Measurements from ENCODE around the gene CST3.
"Not testable (repeated sequence)": the region's sequence is repeated elsewhere in the genome, so short reads cannot be mapped to it uniquely, and the experiment has no call there.

Gene CST3

DNA sequence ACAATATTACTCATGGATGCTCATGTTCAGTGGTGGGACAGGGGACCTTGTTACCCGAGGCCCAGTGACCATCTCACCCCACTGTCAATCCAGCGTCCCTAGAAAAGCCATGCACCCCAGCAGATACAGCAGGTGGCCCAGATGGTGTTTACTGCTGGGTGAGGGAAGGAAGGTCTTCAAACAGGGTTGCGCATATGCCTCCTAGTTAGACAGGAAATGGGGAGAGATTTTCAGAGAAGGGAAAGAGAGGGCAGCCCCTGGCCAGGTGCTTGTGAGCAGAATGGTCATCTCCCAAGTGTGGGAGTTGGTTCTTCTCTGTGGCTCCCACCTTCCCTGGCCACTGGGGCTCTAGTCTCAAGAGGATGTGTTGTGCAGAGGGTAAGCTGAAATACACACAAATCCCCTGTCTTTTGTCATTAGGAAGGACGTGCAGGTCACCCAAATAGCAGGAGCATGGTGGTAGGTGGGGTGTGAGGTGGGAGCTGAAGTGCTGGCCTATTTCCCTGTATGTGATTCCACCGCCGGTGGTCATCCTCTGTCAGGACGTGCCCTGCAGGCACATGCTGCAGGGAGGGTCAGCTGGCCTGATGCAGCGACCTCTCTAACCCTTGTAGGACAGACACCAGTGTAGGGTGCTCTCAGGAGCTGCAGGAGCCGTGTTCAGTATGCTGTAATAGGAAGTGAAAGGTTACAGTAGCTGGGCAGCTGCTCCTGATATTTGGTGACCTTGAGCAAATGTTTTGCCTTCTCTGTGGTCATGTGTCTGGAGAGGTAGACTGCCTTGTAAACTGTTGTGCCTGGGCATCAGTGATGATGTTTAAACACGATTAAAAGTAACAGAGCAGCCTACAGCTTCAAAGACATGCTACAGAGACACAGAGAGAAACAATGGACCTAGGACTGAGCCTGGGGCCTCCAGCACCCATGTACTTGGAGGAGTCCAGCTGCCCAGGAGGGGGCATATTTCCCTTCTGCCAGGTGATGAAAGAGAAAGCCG is 3.2 kb upstream of the CST3 start:
- DNase-seq = no peak

DNA sequence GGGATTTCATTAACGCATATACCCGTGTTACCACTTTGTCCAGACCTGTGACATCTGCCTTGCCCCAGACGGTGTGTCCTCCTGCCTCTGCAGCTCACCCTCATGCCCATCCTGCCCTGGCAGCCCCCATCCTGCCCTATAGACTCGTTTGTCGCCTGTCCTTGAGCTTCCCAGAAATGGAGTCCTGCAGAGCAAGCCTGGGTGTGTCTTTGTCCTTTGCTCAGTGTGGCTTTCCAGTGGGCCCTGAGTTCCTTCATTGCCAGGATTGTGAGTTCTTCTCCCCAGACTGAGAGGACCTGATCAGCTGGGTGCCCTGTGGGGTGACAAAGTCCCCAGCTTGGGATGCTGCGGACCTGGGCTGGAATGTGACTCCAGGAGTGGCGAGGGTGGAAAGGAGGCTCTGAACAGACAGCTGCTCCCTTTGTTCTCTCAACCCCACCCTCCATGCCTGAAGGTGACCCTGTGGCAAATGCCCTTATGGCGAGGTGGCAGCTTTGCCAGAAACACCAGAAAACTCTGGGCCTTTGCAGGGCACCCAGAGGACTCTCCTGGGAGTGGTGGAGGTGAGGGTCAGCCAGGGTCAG is 2.4 kb upstream of the CST3 start:
- no peak for DNase-seq

DNA sequence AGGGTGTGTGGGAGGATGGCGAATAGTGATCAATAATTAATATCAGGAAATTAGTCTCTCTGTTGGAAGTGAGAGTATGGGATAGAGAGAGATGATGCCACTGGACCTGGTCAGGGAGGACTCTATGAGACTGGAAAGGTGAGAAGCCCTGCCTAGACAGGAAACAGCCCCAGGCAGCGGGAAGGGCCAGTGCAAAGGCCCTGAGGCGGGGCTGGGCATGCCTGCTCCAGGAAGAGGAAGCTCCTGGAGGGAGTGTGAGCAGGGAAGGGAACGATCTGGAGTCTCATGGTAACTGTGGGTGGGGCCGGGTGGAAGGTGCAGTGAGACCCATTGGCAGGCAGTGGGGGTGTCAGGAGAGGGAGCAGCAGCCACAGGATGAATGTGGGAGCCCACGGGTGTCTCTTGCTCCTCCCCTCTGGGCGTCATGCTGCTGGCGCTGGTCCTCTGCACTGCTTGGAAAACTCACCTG is 1.8 kb upstream of the CST3 start:
- DNase-seq = no peak

DNA sequence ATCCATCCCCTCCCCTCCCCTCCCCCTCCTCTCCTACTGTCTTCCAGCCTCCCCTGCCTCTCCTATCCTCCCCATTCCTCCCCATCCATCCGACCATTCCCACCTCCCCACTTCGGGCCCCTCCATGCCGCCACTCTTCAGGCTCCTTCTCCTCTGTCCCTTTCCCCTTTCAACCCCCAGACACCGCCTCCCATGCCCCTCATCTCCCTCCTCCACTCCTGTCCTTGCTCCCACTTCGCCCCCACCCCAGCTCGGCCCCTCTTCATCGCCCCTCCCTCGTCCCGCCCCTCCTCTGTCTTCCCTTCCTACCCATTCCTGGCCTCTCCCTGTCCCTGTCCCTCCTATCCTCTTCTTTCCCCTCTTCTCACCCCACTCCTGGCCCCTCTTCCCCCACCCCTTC is 554 bp upstream of the CST3 start:
- DNase-seq = no peak

DNA sequence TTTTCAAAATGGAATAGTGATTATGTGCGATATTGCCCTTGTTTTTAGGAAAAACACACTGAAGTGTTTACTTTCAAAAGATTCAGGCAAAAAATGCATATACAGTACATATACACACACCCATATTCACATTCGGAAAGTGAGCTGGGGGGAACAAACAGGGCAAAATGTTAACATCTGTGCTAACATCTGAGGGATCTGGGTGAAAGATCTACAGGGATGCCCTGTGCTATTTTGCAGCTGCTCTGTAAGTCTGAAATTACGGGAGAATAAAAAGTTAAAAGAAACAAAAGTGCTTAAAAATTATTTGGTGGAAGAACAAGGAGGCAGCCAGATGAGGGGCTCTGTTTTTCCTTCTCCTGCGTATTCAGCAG is 860 bp downstream of the CST3 start:
- no peak for DNase-seq

DNA sequence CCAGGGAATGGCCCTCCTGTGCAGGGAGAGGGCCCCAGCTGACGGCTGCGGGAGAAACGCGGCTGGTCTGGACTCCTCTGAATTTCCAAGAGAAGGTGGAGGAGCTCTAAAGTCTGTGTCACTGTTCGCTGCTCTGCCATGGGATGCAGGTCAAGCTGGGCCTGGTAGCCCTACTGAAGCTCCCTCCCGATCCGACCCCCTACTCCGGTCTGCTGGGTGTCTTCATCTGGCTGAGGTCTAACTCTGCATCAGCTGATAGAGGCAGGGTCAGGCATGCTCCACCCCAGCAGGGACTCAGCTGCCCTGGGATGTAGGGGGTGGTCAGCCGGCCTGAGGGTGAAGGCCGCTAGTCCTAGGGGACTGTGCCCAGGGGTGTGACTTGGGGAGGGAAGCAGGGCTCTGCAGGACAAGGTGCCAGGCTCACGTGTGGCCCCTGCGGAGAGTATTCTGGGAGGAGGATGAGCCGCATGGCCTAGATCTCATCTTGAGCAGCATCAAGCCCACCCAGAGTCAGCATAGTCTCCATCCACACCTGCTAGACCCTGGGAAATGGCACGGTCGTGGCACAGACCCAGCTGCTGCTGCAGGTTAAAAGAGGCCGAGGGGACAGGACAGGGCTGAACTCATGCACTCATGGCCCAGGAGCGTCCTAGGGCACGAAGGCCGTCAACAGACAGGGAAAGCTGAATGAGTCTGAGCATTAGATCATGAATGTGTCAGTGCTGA is 1.4 kb downstream of the CST3 start:
- DNase-seq = no peak

DNA sequence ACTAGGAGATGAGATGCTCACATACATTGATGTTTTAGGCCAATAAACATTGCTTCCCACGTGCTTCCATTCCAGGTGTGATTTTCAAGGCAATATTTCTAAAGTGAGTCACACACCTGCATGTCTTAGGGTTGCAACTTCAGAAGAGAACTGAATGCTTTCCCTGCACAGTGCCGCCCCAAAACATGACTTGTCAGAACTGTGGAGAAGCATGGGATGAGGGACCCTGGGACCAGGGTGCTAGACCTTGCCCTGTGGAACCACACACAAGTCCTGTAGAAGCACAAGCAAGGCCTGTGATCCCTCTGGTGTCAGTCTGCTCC is 2.0 kb downstream of the CST3 start:
- DNase-seq = not testable (repeated sequence)

DNA sequence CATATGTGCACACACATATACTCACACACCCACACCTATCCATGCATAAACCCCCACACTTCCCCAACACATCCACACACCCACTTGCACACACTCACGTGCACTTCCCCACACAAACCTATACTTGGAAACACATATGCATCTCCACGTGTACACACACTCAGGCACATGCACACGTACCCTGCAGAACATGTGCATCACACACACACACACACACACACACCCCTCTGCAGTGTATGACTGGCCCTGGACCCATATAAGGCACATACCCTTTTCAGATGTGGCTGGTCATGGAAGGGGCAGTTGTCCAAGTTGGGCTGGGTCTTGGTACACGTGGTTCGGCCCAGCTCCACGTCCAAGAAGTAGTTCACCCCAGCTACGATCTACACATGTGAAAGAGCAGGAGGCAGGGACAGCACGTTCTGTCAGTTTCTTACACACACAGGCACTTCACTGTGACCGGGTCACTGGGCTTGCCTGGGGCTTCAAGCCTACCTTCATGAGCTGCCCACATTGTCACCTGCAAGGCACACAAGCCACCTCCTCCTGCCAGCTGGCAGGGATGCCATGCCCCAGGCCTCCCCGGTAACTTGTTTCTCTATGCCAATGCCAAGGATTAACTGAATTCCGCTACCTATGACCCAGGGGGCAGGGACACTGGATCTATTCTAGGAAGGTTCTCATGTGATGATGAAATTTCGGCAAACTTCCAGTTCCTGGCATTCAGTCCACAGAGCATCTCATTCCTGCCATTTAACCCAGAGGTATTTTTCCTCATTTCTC is 2.6 kb downstream of the CST3 start:
- no peak for DNase-seq

DNA sequence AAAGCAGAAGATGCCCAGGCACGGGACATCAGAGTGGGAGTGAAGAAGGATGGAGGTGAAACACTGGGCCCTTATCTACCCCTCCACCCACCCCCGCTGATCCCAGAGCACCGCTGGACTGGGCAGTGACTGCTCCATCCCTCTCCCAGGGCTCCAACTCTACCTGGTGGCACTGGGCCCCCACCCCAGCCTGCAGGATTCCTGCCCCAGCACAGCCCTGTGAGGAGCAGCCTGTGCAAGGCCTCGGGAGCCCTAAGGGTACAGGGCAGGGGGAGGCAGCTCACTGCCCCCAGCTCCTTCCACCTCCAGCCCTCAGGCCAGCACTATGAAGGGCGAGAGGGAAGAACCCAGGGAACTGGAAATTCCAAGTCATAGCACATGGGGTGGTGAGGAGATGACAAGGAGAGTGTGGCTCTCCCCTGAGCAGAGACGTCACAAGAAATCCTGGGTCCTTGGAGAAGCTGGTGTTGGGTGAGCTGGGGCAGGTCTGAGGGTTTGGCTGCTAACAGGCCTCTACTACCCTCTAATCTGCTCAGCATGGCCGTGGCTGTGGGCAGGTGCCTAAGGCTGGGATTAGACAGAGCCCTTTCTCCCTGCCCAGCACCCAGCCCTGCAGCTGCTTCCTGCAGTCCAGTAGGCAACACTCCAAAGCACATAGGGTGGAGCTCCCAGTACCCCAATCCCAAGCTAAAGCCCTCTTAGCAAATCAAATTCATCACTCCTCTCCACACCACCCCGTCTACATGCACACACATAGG is 3.5 kb downstream of the CST3 start:
- DNase-seq = no peak

DNA sequence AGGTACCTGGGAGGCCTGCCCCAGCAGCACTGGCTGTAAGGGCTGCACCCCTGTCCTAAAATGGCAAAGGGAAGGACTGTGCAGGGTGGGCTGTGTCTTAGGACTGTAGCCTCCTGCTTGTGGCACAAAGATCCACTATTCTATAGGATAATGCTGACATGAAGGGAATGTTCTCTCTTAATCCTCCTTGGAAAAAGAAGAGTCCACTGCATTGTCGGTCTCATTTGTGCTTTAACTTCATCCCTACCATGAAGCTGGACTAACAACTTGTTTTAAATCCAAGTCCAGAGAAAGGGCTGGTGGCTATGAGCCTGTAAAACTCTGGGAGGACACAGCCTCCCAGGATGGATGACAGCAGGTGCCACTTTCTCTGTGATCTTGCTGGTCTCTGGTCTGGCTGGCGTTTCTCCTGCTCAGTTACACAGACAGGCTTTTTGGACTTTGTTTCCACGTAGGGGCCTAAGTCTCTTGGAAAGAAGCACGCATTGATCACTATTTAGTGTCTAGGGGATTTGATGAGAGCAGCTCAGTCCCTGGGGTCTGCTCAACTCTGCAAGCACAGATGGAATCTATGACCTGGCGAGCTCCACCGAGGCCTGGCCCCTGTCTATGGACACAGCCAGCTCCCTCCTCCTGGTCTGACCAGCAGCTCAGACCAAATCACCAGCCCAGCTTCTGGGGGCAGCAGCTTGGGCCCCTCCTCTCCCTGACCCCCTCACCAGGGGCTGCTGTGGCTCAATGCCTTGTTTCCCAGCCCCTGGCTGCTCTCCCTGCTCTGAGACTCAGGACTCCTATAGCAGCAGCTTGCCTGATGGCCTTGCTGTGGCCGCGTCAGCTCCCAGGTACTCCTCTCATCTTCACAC is 4.8 kb downstream of the CST3 start:
- DNase-seq = no peak

DNA sequence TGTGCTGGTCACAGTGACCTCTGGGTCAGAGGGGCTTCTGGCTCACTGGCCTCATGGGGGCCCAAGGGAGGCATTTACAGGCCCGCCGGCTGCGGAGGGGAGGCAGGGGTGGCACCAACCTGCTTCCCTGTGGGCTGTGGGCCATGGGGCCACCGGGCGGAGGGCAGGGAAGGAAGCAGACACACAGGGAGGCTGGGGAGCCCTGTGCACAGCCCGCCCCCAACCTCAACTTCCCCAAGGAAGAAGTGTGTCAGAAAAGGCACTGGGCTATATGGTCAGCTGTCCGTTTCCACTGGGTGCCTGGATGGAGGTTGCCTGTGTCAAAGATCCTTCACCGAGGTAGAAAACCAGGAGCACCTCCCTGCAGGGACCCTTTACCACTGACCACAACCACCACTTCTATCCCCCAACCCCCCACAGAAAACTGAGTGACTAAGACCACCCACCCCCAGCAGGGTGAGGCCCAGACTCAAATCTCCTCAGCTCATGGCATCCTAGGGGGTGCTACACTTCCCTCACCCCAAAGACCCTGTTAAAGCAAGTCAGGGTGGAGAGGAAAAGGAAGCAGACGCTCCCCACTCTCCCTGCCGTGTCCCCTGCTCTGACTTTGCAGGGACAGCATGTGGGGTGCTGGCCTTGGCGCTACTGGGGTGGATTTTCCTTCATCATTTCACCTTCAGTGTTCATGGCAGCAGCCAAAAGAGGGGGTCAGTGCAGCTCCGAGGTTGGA is 5.6 kb downstream of the CST3 start:
- no peak for DNase-seq

DNA sequence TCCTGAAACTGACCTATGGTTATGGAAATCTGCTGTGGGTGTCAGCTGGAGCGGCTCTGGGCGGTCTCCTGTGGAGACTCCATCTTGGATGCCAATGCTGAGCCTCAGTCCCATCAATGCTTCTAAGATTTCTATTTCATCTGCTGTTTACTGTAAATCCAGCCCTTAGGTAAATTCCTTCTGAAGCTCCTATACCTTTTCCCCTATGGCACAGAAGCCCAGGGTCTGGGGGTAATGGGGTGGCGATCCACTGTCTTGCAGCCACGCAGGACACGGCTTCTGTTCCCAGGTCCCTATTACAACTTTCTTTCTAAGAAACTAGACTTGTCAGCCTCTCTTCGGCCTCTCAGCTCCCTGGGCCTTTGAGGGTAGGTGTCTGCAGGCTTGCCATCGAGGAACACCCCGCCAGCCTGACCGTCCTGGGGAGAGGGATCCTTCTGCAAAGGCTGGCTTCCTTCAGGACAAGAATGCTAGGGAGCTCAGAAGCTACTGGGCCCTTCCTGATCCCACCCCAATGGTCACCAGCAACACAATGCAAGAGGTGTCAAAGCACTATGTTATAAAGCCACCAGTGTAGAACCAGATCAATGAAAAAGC is 6.4 kb downstream of the CST3 start:
- DNase-seq = no peak

DNA sequence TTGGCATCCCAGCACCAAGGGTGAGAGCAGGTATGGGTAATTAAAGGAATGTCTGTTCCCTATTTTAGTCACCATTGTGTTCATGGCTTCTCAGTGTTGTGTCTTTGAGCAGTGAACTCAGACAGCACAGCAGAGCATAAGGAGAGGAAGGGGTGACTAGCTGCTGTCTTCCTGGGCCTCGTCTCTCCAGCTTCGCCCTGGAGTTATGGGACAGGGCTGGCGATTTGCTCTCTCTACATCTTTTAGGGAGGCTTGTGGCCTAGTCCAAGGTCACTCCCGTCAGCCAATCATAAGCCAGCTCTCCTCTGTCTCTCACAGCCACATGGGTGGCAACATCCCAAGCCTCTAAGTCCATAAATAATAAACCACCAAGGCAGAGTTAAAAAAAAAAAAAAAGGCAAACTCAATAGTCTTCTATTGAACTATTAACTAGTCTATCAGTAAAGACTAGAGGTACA is 7.3 kb downstream of the CST3 start:
- DNase-seq = no peak

DNA sequence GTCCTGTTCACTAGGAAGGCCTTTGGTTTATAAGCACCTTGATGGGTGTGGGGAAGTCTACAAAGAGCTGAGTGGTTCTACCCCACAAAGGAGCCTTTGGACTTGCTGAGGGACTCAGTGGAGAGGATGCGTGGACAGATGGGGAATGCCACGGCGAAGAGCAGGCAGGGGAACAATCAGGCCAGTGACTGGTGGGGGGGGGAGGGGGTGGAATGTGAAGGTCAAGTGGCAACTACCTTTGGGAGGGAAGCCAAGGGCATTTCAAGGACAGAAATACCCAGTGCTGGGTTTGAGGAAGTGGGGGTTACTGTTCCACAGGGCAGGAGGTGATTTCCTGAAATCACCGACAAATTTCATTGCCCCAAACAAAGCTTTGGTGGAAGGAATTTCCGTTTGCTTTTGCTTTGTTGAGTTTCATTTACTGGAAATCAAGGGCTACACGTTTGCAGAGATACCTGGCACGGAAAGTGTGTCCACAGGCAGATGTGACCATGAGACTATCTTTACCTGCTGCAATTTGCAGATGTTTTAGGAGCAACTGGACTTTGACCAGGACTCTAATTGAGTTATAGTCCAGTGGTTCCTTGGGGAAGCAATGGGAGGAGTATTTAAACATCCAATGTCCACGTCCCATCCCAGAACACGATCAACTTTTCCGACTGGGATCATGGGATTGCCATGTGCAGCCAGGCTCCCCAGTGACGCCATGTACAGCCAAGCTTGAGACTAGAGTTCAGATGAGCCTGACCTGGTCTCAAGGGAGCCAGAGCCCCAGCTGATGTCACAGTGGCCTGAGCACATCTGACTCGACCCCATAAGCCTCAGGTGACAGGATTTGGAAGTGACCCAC is 8.0 kb downstream of the CST3 start:
- no peak for DNase-seq

DNA sequence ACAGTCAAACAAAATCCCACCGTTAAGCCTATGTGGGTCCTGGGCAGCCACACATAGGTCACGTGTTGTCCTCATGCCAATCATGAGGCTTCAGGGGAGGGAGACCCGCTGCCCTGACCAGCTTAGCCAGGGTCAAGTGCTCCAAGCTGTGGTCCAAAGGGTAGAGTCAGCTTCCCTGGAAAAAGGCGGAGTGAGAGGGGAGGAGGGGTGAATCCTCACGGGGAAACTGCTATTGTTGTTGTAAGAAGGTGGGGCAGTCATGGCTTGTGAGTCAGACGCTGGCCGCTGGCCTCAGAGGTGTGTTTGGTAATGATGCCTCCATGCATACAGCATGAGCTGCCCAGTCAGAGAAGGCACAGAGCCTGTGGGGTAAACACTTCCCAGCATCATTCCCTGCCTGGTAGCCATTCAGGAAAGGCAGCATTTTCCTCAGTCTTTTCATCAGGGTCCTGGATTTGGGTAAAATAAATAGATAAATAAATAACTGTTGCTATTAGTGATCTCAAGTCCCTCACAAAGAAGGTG is 8.7 kb downstream of the CST3 start:
- no peak for DNase-seq

DNA sequence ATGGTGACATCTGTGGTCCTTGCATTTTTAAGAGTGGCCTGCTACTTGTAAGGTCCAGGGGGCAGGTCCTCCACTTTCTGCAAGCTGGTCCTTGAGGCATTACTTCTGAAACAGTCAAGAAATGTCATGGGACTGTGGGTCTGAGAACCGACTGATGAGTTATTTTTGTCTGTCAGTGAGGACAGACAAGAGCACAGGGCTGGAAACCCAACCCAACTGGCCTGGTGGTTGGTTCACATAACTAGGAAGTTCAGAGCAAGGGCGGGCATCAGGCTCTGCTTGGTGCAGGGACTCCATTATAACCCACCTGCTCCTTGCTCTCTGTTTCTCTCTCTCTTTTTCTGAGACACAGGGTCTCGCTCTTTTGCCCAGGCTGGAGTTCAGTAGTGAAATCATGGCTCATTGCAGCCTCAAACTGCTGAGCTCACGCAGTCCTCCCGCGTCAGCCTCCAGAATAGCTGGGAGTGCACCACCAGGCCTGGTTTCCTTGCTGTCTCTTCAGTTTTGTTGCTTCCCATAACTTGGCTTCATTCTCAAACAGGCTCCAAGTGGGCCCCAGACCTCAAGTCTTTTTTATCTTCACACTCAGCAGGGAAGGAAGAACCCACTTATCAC is 9.2 kb downstream of the CST3 start:
- DNase-seq = no peak

DNA sequence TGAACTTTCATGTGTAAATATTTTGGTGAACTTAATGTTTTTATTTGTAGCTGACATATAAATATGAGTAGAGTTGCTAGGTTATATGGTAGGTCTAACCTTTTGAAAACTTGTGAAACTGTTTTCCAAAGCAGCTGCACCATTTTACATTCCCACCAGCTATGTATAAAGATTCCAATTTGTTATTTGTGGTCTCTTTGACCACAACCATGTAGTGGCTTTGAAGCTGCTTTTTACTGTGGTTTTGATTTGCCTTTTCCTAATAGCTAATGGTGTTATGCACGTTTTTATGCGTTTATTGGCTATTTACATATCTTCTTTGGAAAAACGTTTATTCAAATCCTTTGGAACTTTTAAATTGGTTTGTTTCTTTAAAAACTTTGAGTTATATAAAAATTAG is 10.3 kb downstream of the CST3 start:
- DNase-seq = no peak

DNA sequence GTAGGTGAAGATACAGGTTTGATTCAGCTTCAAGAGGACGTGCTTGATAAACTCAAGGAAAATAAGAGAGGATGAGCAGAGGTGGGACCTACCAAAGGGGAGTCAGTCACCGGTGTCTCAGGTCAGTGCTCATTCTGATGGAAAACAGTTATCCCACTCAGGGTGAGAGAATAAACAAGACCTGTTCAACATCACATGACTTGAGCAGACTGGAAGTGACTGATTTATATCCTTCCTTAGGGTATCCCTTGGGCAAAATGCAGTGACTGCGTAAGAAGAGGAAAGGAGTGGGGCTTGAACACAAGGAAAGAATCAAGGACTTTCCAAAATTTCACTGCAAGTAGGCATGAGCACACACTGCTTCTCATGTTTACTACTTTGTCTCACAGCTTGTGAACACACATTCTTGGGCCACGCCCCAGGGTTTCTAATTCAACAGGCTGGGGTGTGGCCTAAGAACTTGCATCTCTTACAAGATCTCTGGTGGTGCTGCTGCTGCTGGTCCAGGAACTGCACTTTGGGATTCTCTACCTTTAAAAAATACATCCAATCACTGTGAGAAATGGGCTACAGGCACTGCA is 11.6 kb downstream of the CST3 start:
- no peak for DNase-seq

All from activated CD4-positive, alpha-beta T cell treated with anti-CD3 and anti-CD28 coated beads, Interleukin-2, amount 50 U/mL, for 1 hour (primary cell).